RWPE2 (cell line): Measurements from ENCODE around the gene RAPGEFL1.
A peak's percentile ranks its signal among the peaks of the same experiment; 100 is the strongest.

Experiments
- ATAC-seq: fragments of 200-7000 bp; cut with Tn5 transposase; 3 replicates; pipeline ENCODE4 v1.9.1; 2021; ENCODE audit warnings: low read depth
- DNase-seq: peaks from one replicate; pipeline ENCODE4 v3.0.0-alpha.2; 2020; ENCODE audit warnings: low spot score
- H3K27ac ChIP-seq: fragments of 450-650 bp; 2 replicates; pipeline ENCODE4 v1.5.1; 2017; ENCODE audit warnings: mild to moderate bottlenecking; ENCODE audit not compliant: poor library complexity, severe bottlenecking
- H3K27me3 ChIP-seq: fragments of 250-450 bp; sonication (Bioruptor Pico); 2 replicates; pipeline ENCODE4 v1.5.1; 2021; ENCODE audit warnings: mild to moderate bottlenecking, moderate library complexity; ENCODE audit not compliant: insufficient read depth, poor library complexity, severe bottlenecking
- H3K36me3 ChIP-seq: fragments of 250-450 bp; sonication (Bioruptor Pico); 2 replicates; pipeline ENCODE4 v1.5.1; 2020; ENCODE audit warnings: low read depth, mild to moderate bottlenecking, moderate library complexity
- H3K4me1 ChIP-seq: fragments of 250-450 bp; sonication (Bioruptor Pico); 2 replicates; pipeline ENCODE4 v1.5.1; 2021; ENCODE audit warnings: mild to moderate bottlenecking, moderate library complexity; ENCODE audit not compliant: insufficient read depth, poor library complexity, severe bottlenecking
- H3K4me3 ChIP-seq: fragments of 250-450 bp; sonication (Bioruptor Pico); 2 replicates; pipeline ENCODE4 v1.5.1; 2021; ENCODE audit warnings: mild to moderate bottlenecking, moderate library complexity; ENCODE audit not compliant: severe bottlenecking
- H3K9me3 ChIP-seq: fragments of 250-450 bp; sonication (Bioruptor Pico); 2 replicates; pipeline ENCODE4 v1.5.1; 2021; ENCODE audit warnings: mild to moderate bottlenecking, moderate library complexity; ENCODE audit not compliant: severe bottlenecking
- TF ChIP-seq, protein P1 (sequence below): fragments of 450-650 bp; IDR thresholded peaks from one replicate; pipeline ENCODE4 v1.5.1; 2017; ENCODE audit warnings: mild to moderate bottlenecking, moderate library complexity; ENCODE audit not compliant: poor library complexity, severe bottlenecking

RAPGEFL1 gene

DNA sequence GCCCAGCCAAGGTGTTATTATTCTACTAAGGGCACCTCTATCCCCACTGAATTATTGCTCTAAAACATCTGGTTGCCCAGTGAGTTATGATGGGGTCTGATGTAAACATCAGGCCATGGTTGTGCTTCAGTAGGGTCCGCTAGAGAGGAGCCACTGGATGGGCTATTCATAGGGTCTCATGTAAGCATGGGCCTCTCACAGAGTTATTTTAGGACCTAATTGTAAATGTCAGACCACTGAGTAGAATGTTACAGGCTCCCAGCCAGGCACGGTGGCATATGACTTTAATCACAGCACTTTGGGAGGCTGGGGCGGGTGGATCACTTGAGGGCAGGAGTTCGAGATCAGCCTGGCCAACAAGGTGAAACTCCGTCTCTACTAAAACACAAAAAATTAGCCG lies 5.3 kb downstream of the RAPGEFL1 start:
- H3K9me3 ChIP-seq = no peaks in the 10 kb centered on the region
- no peak for ATAC-seq
- TF ChIP-seq, protein P1, sequence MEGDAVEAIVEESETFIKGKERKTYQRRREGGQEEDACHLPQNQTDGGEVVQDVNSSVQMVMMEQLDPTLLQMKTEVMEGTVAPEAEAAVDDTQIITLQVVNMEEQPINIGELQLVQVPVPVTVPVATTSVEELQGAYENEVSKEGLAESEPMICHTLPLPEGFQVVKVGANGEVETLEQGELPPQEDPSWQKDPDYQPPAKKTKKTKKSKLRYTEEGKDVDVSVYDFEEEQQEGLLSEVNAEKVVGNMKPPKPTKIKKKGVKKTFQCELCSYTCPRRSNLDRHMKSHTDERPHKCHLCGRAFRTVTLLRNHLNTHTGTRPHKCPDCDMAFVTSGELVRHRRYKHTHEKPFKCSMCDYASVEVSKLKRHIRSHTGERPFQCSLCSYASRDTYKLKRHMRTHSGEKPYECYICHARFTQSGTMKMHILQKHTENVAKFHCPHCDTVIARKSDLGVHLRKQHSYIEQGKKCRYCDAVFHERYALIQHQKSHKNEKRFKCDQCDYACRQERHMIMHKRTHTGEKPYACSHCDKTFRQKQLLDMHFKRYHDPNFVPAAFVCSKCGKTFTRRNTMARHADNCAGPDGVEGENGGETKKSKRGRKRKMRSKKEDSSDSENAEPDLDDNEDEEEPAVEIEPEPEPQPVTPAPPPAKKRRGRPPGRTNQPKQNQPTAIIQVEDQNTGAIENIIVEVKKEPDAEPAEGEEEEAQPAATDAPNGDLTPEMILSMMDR = no peak
- no peaks in the 10 kb centered on the region for H3K27me3 ChIP-seq
- H3K36me3 ChIP-seq = no peaks in the 10 kb centered on the region
- H3K4me3 ChIP-seq = no peak overlapping the region
- H3K4me1 ChIP-seq = peaks cover 15% of the 10 kb centered on the region
- no peak for DNase-seq
- H3K27ac ChIP-seq = no peak overlapping the region

DNA sequence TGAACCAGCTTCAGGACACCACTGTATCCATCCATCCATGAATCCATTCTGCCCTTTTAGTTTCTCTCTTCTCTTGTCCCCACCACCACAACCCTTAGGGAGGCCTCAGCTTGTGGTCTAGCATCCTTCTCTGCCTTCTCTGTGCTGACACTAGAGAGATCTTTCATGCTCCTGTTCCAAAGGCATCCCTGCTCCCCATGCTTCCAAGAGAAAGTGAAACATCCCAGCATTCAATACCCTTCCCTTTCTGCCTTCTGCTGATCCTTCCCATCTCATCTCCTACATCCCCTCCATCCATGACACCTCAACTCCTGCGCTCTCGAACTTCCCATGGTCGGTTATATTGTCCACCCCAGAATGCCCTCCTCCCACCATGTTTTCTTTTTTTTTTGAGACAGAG lies 10.0 kb downstream of the RAPGEFL1 start:
- Histone ChIP-seq H3K27me3 (no peaks in the 10 kb centered on the region), H3K9me3 (no peaks in the 10 kb centered on the region), H3K4me1 (no peaks in the 10 kb centered on the region), H3K4me3 (no peak overlapping the region), H3K36me3 (no peaks in the 10 kb centered on the region), H3K27ac (no peak overlapping the region)
- TF ChIP-seq, protein P1 = no peak
- no peak for DNase-seq
- ATAC-seq = no peak

DNA sequence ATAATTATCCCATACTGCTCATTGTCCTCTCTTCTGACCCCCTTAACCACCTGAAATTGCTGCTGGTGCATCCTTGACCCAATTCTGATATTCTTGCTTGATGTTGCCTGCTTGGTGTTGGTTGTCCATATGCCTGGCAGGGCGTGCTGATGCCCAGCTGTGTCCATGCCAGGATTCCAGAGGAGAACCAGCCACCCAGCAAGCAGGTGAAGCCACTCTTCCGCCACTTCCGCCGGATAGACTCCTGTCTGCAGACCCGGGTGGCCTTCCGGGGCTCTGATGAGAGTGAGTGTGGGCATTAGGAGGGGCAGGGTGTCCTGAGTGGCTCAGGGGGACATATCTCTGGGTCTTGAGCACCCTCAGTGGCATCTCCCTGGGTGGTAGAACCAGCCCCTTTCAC lies 11.4 kb downstream of the RAPGEFL1 start:
- DNase-seq (no peak), ATAC-seq (no peak)
- Histone ChIP-seq H3K9me3 (no peaks in the 10 kb centered on the region), H3K27me3 (no peaks in the 10 kb centered on the region), H3K36me3 (0 out of 2 replicates have a peak, but pooled peaks cover 2% of the 10 kb centered on the region), H3K27ac (no peak overlapping the region), H3K4me1 (no peaks in the 10 kb centered on the region), H3K4me3 (no peak overlapping the region)
- TF ChIP-seq, protein P1 = no peak

DNA sequence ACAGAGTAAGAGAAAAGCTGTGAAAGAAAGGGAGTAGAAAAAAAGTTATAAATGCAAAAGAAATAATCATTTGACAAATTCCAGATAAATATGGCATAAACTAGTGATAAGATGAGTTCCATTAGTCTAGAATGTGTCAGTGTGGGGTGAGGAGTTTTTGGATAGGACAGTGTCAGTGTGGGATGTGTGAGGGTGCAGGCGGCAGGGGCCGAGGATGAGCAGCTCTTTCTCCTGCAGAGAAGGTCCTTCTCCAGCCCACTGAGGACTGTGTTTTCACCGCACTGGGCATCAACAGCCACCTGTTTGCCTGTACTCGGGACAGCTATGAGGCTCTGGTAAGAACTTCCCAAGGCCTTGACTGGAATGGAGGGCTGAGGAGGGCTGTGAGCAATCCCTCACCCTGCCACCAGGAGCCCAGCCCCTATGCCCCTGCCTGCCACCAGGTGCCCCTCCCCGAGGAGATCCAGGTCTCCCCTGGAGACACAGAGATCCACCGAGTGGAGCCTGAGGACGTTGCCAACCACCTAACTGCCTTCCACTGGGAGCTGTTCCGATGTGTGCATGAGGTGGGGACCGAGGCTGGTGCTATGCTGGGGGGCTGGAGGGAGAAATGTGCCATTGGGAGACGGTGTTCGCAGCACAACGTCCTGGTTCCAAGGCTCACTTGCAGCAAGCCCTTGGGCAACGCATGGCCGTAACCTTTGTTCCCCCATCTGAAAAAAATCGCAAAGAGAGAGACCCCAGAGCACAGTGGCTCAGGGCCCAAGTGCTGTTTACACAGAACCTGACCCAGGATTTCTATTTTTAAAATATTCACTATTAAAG lies 13.1 kb downstream of the RAPGEFL1 start:
- ATAC-seq = peak; percentile 37
- Histone ChIP-seq H3K4me1 (peaks cover 9% of the 10 kb centered on the region), H3K9me3 (no peaks in the 10 kb centered on the region), H3K27ac (no peak overlapping the region), H3K27me3 (no peaks in the 10 kb centered on the region), H3K4me3 (no peak overlapping the region), H3K36me3 (0 out of 2 replicates have a peak, but pooled peaks cover 2% of the 10 kb centered on the region)
- TF ChIP-seq, protein P1 = no peak
- no peak for DNase-seq
